ENCODE measurements around the gene KIAA0319L. TPM values are rescaled to one million over a fixed set of nuclear protein-coding genes. Genes with fewer than 3 reads are reported as not detected.

The KIAA0319L gene
- total RNA-seq, 4 donors from 2014 or later: 65.8 to 123 (median 111) TPM

DNA sequence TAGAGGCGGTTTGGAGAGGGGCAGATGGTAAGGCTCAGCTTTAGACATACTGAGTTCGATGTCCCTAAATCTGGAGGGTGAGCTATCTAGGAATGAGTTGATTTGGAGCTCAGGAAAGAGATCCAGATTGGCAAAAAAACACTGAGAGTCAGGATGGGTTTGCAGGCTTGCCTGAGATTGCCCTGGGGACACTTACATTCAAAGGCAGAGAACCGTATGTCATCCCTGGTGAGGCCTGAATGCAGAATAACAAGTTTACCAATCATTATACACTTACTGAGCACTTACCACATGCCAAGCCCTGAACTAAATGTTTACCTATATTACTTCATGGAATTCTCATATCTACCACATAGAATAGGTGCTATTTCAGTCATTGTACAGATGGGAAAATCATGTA, 43.4 kb upstream of the KIAA0319L start:
- Histone ChIP-seq H3K4me3 (replicated peaks in 1 of 3) (no peak overlapping the region), H3K4me1 (no peaks in the 10 kb centered on the region), H3K27ac (no peak overlapping the region), H3K36me3 (peaks cover 22 to 29% of the 10 kb centered on the region in 2 donors), H3K27me3 (no peaks in the 10 kb centered on the region), H3K9me3 (no peaks in the 10 kb centered on the region)
- TF ChIP-seq POLR2A (IDR thresholded peaks at IDR 0.05) (no peak), CTCF (IDR thresholded peaks at IDR 0.05) (no peak)
- intact Hi-C loops (cut with DNase I): no loop called here
- 91 to 94% methylated on average over 3 of the region's 3 CpGs for WGBS, 2 donors
- no peak for DNase-seq

- WGBS, 2 donors: 85 to 86% methylated on average over 3 of the region's 3 CpGs
- Histone ChIP-seq H3K9me3 (no peaks in the 10 kb centered on the region), H3K27me3 (no peaks in the 10 kb centered on the region), H3K4me1 (no peaks in the 10 kb centered on the region), H3K27ac (no peak overlapping the region), H3K4me3 (replicated peaks in 1 of 3) (no peak overlapping the region), H3K36me3 (peaks cover 19 to 22% of the 10 kb centered on the region in 2 donors)
- no peak for DNase-seq
- TF ChIP-seq CTCF (IDR thresholded peaks at IDR 0.05): no peak
- no peak for TF ChIP-seq POLR2A (IDR thresholded peaks at IDR 0.05)
- intact Hi-C loops (cut with DNase I): no loop called here
Observed at GRCh38 chr1:35599411-35599810, 42.2 kb upstream of the KIAA0319L start.

- 75 to 85% methylated on average over 2 of the region's 2 CpGs for WGBS, 2 donors
- H3K36me3 ChIP-seq: peaks cover 17 to 22% of the 10 kb centered on the region in 2 donors
Observed at GRCh38 chr1:35598895-35599294, 41.7 kb upstream of the KIAA0319L start.

DNA sequence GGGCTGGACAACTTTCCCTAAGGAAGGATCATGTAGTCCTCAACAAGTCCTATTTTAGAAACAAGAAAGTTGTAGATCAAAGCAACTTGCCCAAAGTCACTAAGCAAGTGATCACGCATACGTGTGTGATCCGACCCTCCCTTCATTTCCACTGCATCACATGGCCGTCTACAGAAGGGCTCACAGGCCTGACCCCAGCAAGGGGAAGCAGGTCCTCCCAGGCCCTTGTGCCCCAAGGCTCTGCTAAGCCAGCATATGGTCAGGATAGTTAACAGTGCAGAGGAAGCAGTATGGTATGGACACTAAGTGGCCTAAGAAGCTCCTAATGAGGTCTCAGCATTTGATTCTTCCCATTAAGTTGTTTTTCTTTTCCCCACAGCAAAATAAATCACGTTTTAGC, 40.7 kb upstream of the KIAA0319L start:
- intact Hi-C loops (cut with DNase I): no loop called here

More at GRCh38 chr1:35598895-35599294, 41.7 kb upstream of the KIAA0319L start:
- no peak for DNase-seq
- Histone ChIP-seq H3K27ac (no peak overlapping the region), H3K4me1 (no peaks in the 10 kb centered on the region), H3K27me3 (no peaks in the 10 kb centered on the region), H3K9me3 (no peaks in the 10 kb centered on the region), H3K4me3 (replicated peaks in 1 of 3) (no peak overlapping the region)
- intact Hi-C loops (cut with DNase I): no loop called here
- TF ChIP-seq CTCF (IDR thresholded peaks at IDR 0.05) (no peak), POLR2A (IDR thresholded peaks at IDR 0.05) (no peak)

DNA sequence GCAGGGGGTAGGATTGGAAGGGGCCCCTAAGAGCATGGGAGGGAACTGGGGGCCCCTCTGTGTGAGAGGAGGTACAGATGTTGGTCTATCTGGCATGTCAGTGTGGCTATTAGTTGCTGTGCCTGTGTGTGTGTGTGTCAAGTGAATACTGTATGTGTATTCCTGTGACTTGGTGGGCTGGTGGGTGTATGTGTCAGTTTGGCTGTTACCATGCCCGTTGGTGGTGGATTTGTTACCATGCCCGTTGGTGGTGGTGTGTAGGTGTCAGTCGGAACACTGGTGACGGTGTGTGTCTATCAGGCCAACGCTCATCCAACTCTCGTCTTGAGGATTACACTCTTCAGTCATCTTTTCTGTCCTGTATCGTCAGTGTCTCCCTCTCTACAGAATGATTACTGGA, 38.5 kb upstream of the KIAA0319L start:
- intact Hi-C loops (cut with DNase I): no loop called here
- H3K9me3 ChIP-seq: no peaks in the 10 kb centered on the region
- H3K27ac ChIP-seq: no peak overlapping the region
- no peak for DNase-seq
- H3K27me3 ChIP-seq: no peaks in the 10 kb centered on the region
- WGBS, 2 donors: 94% methylated on average over 7 of the region's 7 CpGs
- TF ChIP-seq CTCF (IDR thresholded peaks at IDR 0.05) (no peak), POLR2A (IDR thresholded peaks at IDR 0.05) (no peak)
- peaks cover 0 to 4% of the 10 kb centered on the region in 2 donors for H3K36me3 ChIP-seq
- no peaks in the 10 kb centered on the region for H3K4me1 ChIP-seq
- H3K4me3 ChIP-seq (replicated peaks in 1 of 3): no peak overlapping the region

More for the DNA sequence above, 40.7 kb upstream of the KIAA0319L start:
- H3K36me3 ChIP-seq: peaks cover 7 to 14% of the 10 kb centered on the region in 2 donors
- WGBS, 2 donors: 77 to 80% methylated on average over 5 of the region's 5 CpGs
- H3K4me1 ChIP-seq: no peaks in the 10 kb centered on the region
- TF ChIP-seq CTCF (IDR thresholded peaks at IDR 0.05) (no peak), POLR2A (IDR thresholded peaks at IDR 0.05) (no peak)
- DNase-seq: no peak
- no peaks in the 10 kb centered on the region for H3K9me3 ChIP-seq
- no peaks in the 10 kb centered on the region for H3K27me3 ChIP-seq
- no peak overlapping the region for H3K27ac ChIP-seq
- no peak overlapping the region for H3K4me3 ChIP-seq (replicated peaks in 1 of 3)

Measured in thyroid gland (tissue), 4 donors.